HG03039 (cell line): ENCODE results near the gene MYD88.

Experiments
- ATAC-seq: cut with Tn5 transposase; IDR thresholded peaks from one replicate; pipeline ENCODE4 v1.9.1; 2021; ENCODE audit warnings: mild to moderate bottlenecking, moderate library complexity; ENCODE audit not compliant: unreplicated experiment

The MYD88 gene

DNA sequence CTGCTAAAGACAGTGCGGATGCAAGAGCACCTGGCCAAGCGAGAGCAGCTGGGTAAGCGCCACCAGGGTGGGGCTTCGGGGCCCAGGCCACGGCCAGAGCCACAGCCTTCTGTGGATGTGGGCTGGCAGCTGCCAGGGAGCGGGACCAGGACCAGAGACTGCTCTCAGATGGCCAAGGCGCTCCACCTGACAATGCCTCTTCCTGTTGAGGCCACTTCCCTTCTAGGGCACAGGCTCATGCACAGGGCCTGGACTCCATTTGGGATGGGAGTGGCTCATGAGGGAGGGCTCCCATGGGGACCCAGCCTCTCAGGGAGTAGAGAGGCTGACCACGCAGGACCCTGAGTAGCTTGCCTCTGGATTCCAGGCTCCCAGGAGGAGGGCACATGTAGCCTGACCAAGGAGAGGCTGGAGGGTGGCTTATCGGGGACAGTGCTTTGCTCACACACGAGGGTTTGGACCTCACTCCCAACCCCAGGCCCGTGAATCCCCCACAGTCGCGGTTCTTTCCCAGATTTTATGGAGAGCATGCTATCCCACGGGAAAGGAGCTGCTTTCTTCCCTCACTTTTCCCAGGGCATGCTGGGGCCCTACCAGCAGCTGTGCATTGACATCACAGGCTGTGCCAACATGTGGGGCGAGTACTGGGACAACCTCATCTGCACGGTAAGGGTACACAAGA is 26.6 kb upstream of the MYD88 start:
- no peak for ATAC-seq

DNA sequence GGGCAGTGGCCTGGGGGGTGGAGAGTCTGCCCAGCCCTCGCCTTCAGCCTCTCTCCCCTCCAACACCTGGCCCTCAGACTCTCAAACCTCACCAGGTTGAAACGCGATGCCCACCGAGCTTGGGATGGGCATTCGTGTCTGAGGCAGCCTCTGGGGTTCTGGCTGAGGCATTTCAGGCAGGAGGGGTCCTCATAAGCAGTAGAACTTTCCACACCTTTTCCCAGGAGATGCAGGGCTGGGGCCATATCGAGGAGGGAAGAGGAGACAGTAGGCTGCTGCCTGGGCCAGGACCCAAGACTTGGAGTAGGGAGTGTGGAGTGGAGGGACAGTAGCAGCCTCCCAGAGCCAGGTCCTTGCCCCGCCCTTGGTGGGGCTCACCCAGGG is 26.1 kb upstream of the MYD88 start:
- no peak for ATAC-seq

DNA sequence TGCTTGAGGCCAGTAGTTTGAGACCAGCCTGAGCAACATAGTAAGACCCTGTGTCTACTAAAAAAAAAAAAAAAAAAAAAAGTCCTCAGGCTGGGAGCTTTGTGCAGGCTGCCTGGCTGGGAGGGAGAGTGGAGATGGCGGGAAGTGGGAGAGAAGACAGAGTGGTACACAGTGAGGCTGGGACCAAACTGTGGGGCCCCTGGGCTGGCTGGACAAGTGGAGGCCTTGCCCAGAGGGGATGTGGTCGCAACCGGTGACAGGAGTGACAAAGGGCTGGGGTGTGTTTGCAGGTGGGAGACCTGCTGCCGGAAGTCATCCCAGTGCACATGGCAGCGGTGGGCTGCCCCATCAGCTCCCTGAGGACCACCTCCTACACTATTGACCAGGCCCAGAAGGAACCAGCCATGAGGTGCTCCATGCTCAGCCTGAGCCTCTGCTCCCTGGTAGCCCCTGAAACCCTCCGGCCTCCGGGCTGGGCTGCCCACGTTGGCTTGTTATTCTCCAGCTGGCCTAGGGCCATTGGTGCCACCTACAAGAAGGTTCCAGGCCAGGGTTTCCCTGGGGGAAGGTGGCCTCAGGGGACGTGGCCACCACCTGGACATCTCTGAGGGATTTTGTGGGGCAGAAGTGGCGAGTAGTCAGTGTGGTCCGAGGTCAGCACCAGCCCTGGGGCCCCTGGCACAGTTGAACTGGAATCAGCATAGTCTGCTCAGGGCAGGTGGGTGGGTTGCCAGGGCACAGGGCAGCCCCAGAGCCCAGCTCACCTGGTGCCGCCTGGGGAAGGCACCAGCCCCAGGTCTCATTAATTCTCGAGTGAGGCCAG is 24.2 kb upstream of the MYD88 start:
- ATAC-seq: no peak

DNA sequence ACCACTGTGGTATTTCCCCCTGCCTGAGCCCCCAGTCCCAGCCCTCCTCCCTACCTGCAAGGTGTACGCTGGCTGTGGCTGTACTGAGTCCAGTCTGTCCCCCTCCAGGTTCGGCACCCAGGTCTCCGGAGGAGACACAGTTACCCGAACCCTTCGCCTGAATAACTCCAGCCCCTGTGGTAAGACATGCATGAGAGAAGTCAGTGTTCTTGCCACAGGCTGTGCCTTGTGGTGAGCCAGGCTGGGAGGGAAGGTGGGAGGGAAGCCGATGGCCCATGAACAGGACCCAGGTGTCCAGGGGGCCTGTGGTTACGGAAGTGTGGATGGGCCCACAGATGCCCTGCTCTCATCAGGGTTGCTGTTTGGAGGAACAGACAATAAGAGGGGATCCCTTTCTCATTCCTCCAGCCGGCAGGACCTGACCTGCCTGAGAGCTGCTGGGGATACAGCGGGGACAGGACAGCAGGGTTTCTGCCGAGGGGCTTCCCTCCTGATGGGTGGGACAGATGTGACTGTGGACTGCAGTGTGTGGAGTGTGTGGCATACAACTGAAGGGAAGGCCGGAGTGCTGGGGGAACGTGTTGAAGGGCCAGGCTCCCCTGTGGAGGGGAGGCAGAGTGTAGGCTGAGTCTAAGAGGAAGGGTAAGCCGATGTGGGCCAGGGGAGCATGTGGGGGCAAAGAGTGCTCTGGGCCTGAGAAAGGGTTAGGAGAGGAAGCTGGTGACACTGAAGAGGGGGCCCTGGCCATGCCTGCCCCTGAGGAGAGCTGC is 23.4 kb upstream of the MYD88 start:
- ATAC-seq: no peak

DNA sequence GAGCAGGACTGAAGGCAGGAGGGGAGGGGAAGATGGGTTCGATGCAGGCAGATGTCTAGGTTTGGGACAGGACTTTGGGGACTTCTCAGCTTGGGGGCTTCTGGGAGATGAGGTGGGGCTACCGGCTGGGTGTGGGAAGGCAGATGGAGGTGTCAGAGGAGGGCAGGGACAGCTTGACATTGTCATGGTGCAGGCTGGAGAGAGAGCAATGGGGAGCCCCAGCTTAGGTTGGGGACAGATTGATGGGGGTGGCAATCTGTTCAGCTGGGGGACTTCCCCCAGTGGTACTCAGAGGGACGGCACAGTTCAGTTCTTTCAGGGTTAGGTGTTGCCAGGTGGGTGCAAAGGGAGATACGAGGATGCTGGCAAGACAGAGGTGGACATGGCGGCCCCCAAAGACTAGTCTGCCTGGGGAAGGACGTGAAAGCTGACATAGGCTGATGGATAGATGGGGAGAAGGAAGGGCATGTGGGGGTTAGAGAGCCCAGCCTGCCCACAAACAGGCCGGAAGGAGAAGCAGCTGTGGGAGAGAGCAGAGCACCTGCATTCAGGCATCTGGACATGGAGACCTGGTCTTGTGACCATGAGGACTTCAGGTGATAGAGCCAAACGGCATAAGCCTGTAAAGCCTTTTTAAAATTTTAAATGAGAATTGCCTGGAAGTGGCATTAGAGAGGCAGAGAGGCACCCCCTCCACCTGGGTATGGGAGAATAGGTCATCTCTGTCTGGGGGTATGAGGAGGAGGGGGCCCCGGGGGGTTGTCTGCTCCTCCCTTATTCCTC is 22.6 kb upstream of the MYD88 start:
- ATAC-seq: no peak

DNA sequence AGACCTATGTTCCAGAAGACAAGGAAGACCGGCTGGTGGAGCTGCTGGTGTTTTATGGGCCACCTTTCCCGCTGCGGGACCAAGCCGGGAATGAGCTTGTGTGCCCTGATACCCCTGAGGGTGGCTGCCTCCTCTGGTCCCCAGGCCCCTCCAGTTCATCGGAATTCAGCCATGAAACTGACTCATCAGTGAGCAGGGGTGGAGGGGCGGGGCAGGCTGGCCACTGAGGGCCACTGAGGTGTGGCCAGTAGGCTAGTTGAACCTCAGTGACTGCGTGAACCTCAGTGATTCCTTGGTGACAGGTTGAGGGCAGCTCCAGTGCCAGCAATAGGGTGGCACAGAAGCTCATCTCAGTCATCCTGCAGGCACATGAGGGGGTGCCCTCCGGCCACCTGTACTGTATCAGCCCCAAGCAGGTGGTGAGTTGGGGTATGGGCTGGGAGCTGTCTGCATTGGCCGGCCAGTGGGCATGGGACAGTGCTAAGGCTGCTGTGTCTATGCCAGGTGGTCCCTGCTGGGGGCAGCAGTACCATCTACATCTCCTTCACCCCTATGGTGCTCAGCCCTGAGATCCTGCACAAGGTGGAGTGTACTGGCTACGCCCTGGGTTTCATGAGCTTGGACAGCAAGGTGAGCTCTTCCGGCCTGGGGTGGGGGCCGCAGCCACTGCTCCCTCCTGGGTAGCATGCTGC is 21.8 kb upstream of the MYD88 start:
- ATAC-seq: no peak

DNA sequence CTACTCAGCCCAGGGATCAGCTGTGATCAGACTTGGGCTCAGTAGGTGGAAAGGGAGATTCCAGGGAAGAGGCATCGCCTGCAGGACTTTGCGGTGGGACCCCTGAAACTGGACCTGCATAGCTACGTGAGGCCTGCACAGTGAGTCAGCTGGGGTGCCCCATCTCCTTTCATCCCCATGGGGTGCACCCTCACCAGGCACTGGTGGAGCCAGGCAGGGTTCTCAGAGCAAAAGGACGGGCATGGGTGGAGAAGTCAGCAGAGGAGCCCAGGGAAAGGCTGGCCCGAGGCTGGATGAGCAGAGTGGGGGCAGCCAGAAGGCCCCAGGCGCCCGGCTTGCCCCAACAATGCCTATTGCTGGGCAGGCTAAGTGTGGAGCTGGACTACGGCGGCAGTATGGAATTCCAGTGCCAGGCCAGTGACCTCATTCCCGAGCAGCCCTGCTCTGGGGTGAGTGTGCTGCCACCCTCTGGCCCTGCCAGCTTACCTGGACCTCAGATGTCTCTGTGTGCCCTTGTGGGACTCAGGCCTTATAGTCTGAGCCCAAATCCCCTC is 21.2 kb upstream of the MYD88 start:
- ATAC-seq: no peak

DNA sequence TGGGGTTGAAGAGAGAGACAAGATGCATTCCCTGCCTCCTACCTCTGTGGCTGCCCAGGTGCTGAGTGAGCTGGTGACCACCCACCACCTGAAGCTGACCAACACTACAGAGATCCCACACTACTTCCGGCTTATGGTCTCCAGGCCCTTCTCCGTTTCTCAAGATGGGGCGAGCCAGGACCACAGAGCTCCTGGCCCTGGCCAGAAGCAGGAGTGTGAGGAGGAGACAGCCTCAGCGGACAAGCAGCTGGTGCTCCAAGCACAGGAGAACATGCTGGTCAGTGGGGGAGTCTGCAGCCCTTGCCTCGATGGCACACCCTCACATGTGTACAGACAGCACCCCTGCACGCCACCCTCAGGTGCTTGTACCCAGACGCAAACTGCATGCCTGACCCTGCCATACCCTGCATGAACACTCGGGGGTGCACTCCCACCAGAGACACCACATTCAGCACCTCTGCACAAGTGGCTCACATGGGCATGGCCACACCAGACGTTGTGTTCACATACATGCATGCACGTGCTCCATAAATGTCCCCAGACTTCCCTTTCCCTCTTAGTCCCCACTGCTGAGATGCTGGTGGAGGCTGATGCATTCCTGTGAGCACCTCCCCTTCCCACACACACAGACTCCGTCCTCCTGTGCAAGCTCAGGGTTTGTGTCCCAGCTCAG is 20.6 kb upstream of the MYD88 start:
- ATAC-seq: peak; percentile 65

DNA sequence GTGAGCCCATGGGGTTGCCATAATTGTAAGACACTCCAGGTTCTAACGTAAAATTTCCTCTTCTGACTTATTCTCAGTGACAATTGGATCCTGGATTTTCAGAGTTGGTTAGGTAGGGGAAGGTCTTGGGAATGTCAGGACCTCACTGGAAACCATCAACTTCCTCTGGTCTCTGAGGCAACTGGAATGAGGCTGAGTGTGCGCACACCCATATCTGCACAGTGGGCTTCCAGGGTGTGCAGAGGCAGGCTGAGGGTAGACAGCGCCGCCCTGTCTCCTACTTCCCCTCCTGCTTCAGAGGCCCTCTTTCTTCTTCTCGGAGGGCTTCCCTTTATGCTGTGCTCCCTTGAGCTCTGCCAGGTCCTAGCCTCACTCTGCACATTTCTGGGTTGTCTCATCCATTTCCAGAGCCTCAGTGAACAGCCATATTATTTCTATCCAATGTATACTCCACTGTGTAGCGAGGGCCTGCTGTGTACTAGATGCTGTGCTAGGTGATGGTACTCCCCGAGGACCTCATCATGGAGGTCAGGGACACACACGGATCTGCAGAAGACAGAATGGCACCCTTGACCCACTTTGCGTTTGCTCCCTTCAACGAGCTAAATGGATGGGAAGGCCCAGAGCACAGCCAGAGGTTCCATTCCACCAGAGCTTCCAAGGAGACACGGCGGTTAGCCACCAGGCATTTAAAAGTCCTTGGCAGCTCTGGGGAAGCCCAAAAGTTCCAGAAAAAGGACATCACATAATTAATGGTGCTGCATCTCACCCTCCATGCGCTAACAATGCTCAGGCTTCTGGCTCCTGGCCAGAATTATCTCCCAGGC is 19.8 kb upstream of the MYD88 start:
- no peak for ATAC-seq

DNA sequence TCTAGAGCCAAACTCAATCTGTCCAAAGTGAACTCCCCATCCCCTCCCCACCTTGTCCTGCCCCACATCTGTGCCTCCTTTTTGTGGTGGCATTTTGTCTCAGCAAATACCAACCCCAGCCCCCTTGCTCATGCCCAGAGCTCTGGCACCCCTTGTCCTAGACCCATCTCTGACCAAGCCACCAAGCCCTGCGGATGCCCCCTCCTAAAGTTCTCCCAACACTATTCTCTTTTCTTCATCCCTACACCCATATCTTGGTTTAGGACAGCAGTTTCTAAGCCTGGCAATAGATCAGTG is 19.3 kb upstream of the MYD88 start:
- no peak for ATAC-seq

DNA sequence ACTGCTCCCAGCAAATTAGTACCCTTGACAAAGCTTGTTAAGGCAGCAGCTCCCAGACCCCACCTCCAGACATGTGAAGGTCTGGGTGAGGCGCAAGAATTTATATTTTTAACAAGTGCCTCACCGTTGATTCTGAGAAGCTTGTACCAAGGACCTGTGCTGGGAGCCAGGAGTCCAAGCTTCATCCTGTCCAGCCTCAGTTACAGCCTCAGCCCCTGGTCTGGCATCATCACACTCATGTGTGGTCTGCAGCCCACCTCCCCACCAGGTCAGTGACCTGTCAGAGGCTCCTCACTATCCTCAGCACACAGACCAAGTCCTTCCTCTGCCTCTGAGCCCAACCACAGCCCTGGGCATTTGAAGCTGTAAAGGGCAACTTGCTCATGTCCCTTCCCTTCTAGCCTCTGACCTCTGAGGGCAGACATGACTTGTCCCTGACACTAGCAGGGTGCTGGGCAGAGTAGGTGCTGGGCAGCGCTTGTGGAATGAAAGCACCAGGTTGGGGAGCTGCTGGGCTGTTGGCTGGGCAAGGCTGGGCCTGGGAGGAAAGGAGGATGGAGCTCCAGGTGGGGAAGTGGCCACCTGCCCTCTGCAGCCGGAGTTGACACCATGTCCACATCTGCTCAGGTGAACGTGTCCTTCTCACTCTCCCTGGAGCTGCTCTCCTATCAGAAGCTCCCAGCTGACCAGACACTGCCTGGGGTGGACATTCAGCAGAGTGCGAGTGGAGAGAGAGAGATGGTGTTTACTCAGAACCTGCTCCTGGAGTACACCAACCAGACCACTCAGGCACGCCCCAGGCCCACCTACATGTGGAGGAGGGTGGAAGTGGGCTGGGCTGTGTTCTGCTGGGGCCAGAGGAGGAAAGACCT is 18.4 kb upstream of the MYD88 start:
- no peak for ATAC-seq

DNA sequence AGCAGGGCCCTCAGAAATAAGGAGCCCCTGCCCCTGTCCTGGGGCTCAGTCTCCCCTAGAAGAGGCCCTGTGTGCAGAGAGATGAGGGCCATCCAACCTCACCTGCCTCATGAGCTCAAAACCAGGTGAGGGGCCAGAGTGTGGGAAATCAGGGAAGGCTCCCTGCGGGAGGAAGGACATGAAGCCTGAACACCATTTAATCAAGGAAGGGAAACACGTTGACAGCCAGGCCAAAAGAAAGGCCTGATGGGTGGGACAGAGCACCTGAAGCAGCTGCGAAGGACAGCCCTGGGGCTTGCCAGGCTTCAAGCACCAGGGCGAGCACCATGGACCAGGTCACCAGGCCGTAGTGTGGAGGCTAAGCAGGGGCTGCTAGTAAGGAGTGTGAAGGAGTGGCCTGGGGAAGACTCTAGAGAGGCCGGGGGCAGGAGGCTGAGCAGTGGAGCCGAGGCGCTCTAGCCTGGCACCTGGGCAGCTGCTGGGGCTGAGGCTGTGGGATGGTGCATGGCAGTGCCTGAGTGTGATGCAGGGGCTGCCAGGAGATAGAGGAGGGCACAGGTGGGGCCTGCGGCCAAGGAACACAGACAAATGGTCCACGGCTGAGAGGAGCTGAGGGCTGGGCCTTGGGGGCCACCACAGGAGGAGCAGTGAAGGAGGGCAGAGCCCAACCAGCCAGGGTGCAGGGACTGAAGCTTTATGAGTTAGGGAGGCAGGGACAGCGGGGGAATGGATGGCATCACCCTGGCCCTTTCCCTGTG is 17.6 kb upstream of the MYD88 start:
- no peak for ATAC-seq

DNA sequence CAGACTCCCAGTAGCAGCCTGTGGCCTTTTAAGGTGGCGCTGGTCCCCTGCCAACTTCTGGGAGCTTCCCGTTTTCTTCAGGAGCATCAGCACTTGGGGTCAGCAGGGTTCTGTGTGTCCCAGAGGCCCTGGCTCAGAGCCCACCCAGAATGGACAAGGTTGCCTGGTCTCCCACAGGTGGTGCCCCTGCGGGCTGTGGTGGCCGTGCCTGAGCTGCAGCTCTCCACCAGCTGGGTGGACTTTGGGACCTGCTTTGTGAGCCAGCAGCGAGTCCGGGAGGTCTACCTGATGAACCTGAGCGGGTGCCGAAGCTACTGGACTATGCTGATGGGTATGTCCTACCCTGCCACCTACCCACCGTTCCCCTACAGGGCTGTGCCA is 17.0 kb upstream of the MYD88 start:
- ATAC-seq: no peak

DNA sequence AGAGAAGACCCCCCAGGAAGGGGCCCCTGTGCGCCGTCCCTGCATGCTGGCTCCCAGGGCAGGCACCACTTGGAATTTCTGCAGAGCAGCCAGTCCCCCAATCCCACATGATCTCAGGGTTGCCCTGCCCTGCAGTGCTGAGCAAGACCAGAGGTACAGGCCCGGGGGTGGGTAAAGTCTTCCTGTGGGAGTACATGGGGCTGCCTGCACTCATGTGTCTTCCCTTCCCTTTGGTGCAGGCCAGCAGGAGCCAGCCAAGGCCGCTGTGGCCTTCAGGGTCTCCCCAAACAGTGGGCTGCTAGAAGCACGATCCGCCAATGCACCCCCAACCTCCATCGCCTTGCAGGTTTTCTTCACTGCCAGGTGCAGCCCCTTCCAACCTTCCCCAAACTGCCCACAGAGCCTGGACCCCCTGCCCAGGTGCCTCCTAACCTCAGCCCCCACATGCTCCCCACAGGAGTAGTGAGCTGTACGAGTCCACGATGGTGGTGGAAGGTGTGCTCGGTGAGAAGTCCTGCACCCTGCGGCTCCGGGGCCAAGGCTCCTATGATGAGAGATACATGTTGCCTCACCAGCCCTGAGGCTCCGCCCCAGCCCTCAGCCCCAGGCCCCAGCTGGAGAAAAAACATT is 16.5 kb upstream of the MYD88 start:
- ATAC-seq: no peak

DNA sequence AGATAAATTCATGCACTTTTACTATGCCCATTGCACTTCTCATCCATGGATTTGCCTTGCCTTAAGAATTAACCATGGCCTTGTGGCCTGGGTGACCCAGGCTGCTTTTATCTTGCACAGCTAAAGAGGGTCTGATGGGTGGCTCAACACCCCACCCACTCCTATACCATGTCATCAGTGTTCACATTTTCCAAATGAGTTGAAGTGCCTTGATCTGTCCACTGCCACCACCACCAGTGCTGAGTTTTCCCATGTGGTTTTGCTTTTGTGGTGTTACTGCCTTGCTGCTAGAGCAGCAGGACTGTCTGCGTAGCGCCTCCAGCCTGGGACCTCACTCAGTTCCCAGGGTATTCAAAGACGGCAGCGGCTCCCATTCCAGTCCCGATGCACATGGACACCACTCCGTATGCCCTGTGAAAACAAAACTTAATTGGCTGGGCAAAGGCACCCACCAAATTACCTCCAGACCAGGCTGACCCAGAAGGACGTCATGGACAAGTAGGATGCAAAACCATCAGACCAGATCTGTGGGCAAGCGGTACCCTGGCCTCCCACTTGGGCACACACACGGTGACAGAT is 15.7 kb upstream of the MYD88 start:
- no peak for ATAC-seq

DNA sequence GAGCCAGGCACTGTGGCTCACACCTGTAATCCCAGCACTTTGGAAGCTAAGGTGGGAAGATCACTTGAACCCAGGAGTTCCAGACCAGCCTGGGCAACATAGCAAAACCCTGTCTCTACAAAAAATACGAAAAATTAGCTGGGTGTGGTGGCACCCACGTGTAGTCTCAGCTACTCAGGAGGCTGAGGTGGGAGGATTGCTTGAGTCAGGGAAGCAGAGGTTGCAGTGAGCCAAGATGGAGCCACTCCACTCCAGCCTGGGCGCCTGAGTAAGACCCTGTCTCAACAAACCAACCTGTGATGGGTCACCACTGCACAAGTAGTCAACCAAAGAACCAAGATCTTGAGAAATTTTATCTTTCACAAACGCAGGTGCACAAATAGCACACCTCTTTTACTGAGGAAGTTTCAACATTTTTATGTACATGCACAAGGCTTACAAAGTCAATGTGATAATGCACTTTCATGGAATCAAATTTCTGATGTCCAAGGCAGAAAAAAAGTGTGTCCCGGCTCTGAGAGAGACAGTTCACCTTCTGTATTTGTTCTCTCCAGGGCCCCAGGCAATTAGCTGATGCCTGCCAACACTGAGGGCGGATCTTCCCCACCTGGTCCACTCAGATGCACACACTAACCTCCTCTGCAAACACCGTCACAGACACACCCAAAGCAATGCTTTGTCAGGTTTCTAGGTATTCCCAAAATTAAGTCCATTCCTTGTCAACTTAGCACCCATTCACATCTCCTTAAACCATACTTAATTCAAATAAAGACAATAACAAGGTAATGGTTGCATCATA is 13.9 kb upstream of the MYD88 start:
- ATAC-seq: no peak
